T-helper 22 cell (primary cell): ENCODE results near the gene EIF2AK2.

Source experiments
- DNase-seq: peaks from one replicate; pipeline ENCODE4 v3.0.0-alpha.2; 2020; ENCODE audit warnings: low read depth

The EIF2AK2 gene

DNA sequence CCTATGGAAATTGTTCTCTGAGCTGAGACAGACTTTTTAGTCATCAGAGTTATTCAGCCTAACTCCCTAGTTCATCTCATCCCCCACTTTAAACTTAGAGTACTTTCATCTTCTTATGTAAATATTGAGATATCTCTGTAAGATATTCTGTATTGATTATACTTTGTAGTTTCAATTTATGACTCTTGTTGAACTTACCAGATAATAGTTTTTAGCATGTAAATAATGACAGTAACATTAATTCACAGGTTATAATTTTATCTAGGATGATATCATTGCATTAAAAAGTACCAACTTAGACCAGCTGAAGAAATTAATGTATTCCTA lies 14.8 kb upstream of the EIF2AK2 start:
- no peak for DNase-seq

DNA sequence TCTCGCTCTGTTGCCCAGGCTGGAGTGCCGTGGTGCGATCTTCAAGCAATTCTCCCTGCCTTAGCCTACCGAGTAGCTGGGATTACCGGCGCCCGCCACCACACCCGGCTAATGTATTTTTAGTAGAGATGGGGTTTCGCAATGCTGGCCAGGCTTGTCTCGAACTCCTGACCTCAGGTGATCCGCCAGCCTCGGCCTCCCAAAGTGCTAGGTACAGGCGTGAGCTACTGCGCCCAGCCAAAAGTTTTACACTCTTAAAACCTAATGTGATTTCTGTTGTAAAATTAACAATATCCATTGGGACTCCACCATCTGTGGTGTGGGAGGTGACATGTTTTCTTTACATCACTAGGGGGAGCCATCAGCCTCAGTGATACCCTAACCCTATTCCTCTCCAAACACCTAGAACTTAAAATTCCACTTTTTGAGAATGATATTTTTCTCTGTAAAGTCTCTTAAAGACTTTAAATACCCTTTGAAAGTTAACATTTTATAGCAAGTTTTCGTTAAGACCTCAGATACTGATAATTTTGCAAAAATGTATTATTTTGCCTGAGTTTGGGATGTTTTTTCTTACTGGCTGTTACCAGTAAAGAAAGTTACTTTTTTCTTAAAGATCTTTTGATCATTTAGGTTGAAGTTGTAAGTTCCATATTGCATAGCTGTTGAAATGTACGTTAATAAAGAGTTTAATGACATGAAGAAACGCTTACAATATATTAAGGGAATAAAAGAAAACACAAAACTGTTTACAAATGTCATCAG lies 11.6 kb upstream of the EIF2AK2 start:
- DNase-seq, result no peak

DNA sequence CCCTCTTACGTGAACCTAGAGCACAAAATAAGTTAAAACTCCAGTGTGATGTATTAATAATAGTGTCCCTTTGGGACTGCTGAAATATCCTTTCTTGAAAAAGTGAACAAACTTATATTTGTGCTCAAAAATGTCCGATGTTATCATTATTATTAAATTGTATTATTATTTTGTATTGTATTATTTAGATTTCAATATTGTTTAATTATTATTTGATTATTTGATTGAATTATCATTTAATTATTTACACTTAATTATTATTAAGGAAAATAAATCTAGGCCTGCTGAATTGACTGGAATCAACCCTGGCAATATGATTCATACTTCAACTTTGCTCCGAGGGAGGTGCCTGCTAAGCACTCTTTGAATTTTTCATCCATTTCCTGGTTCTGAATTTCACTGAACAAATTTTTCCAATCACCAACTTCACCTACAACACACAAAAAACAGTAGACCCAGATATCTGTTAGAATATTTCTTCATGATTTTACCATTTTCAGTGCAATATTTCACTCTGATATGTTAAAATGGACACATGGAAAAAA lies 10.9 kb upstream of the EIF2AK2 start:
- DNase-seq, result no peak

DNA sequence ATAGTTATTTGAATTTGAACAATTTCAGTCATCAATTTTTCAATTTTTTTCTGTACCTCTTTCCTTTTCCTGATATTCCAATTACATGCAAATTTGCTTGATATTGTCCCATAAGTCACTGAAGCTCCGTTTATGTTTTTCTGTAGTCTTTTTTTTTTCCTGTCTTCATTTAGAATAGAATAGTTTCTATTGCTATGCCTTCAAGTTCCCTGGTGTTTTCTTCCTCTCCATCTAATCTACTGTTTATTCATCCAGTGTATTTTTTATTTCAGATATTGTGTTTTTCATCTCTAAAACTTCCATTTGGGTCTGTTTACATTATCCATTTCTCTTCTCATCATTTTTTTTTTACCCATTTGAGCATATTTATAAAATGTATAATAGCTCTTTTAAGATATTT lies 8.0 kb upstream of the EIF2AK2 start:
- DNase-seq, result no peak

DNA sequence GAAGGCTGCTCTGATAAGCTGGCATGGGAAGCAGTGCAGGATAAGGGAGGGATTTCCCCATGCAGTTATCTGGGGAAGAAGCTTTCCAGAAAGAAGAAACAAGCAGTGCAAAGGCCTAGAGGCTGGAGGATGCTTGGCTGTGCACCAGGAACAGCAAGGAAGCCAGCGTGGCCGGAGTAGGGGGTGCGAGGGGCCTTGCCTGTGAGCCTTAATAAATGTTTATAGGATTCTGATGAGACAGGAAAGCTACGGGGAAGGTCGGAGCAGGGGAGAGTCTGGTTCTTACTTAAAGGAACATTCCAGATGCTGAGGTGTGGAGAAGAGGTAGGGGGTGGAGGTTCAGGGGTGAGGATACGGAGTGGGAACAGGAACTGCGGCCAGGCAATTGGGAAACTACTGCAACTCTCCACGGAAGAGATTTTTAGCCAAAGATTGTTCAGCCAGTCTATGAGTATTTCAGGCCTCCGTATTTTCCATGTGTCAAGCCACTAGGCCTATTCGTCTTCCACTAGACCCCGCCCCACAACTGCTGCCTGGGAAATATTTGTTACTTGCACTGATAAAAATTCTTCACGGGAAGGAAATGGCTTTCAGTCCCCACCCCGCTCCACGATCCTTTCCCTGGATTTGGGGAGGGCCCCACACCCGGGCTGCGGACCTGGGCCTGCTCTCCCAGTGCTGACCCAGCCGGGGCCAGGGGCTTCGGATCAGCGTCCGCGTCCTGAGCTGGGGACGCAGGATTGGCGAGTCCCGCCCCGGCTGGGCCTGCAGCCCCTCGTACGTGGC lies 516 bp downstream of the EIF2AK2 start:
- DNase-seq, result no peak

DNA sequence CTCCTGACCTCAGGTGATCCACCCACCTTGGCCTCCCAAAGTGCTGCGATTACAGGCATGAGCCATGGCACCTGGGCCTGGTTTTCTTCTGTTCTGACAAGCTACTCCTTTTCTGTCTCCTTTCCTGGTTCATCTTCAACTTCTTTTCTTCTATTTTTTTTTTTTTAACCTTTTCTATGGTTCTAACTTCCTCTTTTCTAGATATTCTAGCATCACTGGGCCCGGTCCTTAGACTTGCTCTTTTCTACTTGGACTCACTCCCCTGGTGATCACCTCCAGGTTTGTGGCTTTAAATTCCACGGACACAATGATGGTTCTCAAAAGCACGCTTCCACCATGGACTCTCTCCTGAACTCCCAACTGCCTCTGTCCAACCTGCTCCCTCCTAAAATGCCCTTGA lies 2.0 kb downstream of the EIF2AK2 start:
- DNase-seq, result no peak

- no peak for DNase-seq
Measured at GRCh38 chr2:37153224-37153623, 3.6 kb downstream of the EIF2AK2 start.

DNA sequence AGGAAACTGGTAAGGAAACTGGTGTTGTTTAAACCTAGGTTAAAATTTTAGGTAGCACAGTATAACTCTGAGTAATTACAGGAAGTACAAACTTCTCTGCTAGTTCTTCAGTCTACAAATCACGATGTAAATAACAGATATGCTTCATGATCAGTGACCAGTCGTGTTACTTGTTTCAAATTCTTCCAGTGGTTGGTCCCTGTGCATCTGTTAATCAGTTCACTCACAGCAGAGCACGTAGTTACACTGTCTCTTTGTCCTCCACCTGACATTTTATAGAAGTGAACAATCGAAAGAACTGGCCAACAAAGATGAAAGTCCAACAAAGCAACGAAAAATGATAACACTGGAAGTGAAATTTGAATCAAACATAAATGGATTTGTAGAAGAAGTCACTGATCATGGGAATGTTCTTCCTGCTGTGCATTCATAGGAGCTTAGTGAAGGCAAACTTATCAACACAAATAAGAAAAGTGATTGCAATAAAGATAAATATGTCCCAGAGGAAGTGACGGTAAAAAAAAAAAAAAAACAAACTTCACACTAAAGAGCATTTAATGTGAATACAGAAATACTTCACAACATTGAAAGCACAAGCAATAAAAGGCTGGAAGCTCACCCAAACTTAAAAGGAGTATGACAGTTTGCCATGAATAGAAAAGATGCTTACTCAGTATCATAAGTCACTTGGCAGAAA lies 7.0 kb downstream of the EIF2AK2 start:
- peak; percentile 6 for DNase-seq

- DNase-seq, result no peak
Measured at GRCh38 chr2:37148325-37148724, 8.5 kb downstream of the EIF2AK2 start.

GRCh38 chr2:37146062-37146461 lies 10.7 kb downstream of the EIF2AK2 start:
- no peak for DNase-seq

DNA sequence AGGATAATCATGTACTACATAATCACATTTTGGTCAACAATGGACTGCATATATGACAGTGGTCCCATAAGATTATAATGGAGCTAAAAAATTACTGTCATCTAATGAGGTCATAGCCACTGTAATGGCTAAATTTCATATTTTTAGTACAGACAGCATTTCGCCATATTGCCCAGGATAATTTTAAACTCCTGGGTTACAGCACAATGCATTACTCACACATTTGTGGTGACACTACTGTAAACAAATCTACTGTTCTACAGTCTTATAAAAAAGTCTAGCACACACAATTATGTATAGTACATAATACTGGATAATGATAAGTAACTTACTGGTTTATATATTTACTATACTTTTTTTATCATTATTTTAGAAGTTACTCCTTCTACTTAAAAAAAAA lies 12.8 kb downstream of the EIF2AK2 start:
- DNase-seq, result no peak

- DNase-seq, result no peak
Measured at GRCh38 chr2:37142546-37142945, 14.2 kb downstream of the EIF2AK2 start.

- no peak for DNase-seq
Measured at GRCh38 chr2:37132914-37133313, 23.9 kb downstream of the EIF2AK2 start.

- DNase-seq, result no peak
Measured at GRCh38 chr2:37125416-37125815, 31.4 kb downstream of the EIF2AK2 start.

GRCh38 chr2:37119157-37119556 lies 37.6 kb downstream of the EIF2AK2 start:
- no peak for DNase-seq

- no peak for DNase-seq
Measured at GRCh38 chr2:37117566-37117965, 39.2 kb downstream of the EIF2AK2 start.

DNA sequence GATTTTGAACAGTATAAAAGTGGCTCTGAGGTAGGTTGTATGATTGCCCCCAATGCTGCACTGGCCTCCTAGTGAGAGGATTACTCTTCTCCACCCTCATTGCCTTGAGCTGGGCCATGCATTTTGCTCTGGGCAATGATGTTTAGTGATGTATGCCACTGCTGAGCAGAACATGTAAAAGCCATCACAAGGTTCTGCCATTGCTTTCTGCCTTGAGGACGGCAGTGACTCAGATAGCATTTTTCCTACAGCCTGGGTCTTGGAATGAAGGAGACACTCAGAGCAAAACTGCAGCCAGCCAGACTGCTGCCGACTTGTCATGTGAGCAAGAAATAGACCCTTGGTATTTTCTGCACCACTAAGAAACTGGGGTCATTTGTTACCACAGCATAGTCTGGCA lies 44.8 kb downstream of the EIF2AK2 start:
- DNase-seq, result no peak

- no peak for DNase-seq
Measured at GRCh38 chr2:37110306-37111212, 46.2 kb downstream of the EIF2AK2 start.

DNA sequence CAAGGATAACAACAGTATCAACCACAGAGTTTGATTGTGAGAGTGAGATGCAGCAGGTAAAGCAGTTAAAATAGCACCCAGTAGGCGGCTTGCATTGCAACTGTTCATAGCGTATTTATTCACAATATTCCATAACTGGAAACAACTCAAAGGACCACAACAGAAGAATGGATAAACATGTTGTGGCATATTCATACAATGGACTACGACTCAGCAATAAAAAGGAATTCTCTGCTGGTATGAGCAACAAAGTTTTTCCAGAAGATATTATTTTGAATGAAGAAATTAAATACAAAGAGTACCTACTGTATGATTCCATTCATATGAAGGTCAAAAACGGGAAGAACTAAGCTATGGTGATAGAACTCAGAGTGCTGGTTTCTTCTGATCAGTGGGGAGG lies 47.3 kb downstream of the EIF2AK2 start:
- no peak for DNase-seq

DNA sequence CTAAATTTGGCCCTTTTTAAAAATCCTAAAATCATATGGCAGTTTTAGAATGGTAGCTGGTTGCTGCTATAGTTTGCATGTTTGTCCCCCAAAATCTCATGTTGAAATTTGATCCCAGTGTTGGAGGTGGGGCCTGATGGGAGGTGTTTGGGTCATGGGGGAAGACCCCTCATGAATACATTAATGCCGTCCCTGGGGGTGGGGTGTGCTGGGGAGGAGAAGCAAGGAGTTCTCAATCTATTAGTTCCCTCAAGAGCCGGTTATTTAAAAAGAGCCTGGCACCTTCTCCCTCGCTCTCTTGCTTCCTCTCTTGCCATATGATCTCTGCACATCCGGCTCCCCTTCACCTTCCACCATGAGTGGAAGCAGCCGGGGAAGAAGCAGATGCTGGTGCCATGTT lies 51.6 kb downstream of the EIF2AK2 start:
- DNase-seq, result no peak

DNA sequence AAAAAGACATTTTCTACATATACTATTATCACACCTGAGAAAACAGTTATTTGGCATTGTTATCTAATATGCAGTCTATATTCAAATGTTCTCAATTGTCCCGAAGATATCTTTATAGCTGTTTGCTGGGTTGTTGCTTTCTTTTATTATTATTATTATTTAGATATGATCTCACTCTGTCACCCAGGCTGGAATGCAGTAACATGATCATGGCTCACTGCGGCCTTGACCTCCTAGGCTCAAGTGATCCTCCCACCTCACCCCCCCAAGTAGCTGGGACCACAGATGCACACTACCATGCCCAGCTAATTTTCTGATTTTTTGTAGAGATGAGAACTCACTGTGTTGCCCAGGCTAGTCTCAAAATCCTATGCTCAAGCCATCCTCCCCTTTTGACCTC lies 52.6 kb downstream of the EIF2AK2 start:
- DNase-seq, result no peak

- no peak for DNase-seq
Measured at GRCh38 chr2:37102588-37102987, 54.2 kb downstream of the EIF2AK2 start.
